HepG2 (cell line): ENCODE data around the gene FCAR.
"Not testable (repeated sequence)": the region's sequence is repeated elsewhere in the genome, so short reads cannot be mapped to it uniquely, and the experiment has no call there.

Experiments
- CEBPB ChIP-seq: IDR thresholded peaks from 2 replicates; pipeline ENCODE4 v1.6.1; 2011; ENCODE audit warnings: low read depth, low read length, improper control_type of control experiment, borderline replicate concordance
- FLYWCH1 ChIP-seq: sonication (generic); formaldehyde crosslinking; IDR thresholded peaks from 2 replicates; pipeline ENCODE4 v1.8.1; 2023; ENCODE audit warnings: mild to moderate bottlenecking, missing genetic modification reagents
- JUN ChIP-seq: sonication (generic); formaldehyde crosslinking; IDR thresholded peaks from 2 replicates; pipeline ENCODE4 v1.4.0; 2020; ENCODE audit warnings: mild to moderate bottlenecking, missing genetic modification reagents
- KLF13 ChIP-seq: sonication (generic); formaldehyde crosslinking; IDR thresholded peaks from 2 replicates; pipeline ENCODE4 v1.4.0; 2020; ENCODE audit warnings: mild to moderate bottlenecking, missing genetic modification reagents
- SP5 ChIP-seq: IDR thresholded peaks from 2 replicates; pipeline ENCODE4 v1.6.1; 2016; ENCODE audit warnings: low read depth, borderline replicate concordance
- TF ChIP-seq, protein P1 (sequence below): sonication (generic); formaldehyde crosslinking; IDR thresholded peaks from 2 replicates; pipeline ENCODE4 v1.5.0; 2020; ENCODE audit warnings: mild to moderate bottlenecking, missing genetic modification reagents, moderate library complexity
- TF ChIP-seq, protein P2 (sequence below): sonication (generic); formaldehyde crosslinking; IDR thresholded peaks from 2 replicates; pipeline ENCODE4 v1.4.0; 2020; ENCODE audit warnings: missing genetic modification reagents
- TF ChIP-seq, protein P3 (sequence below): sonication (generic); formaldehyde crosslinking; IDR thresholded peaks from 2 replicates; pipeline ENCODE4 v1.4.0; 2020; ENCODE audit warnings: missing genetic modification reagents, mild to moderate bottlenecking, borderline replicate concordance
- TF ChIP-seq, protein P4 (sequence below): sonication (generic); formaldehyde crosslinking; conservative IDR thresholded peaks from 2 replicates; pipeline ENCODE4 v1.4.0; 2020; ENCODE audit warnings: missing genetic modification reagents

DNA sequence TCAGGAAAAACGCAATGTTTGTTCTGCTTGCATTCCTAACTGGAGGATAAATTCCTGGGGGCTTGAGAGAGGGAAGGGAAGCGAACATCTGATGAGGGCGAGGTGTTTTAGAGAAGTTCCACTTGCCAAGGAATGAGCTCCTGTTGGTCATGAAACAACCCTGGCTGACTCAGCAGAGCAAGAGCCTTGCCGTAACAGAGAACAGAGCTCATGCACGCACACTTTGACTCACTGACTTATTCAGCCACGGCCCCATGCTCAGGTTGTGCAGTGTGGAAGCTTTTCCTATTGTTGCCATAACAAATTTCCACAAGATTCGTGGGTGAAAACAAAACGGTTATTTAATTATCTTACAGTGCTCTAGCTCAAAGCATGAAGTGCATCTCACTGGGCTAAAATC, 30.9 kb upstream of the FCAR start:
- TF ChIP-seq, protein P1, sequence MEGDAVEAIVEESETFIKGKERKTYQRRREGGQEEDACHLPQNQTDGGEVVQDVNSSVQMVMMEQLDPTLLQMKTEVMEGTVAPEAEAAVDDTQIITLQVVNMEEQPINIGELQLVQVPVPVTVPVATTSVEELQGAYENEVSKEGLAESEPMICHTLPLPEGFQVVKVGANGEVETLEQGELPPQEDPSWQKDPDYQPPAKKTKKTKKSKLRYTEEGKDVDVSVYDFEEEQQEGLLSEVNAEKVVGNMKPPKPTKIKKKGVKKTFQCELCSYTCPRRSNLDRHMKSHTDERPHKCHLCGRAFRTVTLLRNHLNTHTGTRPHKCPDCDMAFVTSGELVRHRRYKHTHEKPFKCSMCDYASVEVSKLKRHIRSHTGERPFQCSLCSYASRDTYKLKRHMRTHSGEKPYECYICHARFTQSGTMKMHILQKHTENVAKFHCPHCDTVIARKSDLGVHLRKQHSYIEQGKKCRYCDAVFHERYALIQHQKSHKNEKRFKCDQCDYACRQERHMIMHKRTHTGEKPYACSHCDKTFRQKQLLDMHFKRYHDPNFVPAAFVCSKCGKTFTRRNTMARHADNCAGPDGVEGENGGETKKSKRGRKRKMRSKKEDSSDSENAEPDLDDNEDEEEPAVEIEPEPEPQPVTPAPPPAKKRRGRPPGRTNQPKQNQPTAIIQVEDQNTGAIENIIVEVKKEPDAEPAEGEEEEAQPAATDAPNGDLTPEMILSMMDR (CRISPR knock-in tag): not testable (repeated sequence)
- not testable (repeated sequence) for TF ChIP-seq CEBPB; KLF13 (CRISPR knock-in tag); SP5 (CRISPR knock-in tag); JUN (CRISPR knock-in tag); FLYWCH1 (CRISPR knock-in tag)
- TF ChIP-seq, protein P2, sequence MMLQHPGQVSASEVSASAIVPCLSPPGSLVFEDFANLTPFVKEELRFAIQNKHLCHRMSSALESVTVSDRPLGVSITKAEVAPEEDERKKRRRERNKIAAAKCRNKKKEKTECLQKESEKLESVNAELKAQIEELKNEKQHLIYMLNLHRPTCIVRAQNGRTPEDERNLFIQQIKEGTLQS (CRISPR knock-in tag): not testable (repeated sequence)
- TF ChIP-seq, protein P3, sequence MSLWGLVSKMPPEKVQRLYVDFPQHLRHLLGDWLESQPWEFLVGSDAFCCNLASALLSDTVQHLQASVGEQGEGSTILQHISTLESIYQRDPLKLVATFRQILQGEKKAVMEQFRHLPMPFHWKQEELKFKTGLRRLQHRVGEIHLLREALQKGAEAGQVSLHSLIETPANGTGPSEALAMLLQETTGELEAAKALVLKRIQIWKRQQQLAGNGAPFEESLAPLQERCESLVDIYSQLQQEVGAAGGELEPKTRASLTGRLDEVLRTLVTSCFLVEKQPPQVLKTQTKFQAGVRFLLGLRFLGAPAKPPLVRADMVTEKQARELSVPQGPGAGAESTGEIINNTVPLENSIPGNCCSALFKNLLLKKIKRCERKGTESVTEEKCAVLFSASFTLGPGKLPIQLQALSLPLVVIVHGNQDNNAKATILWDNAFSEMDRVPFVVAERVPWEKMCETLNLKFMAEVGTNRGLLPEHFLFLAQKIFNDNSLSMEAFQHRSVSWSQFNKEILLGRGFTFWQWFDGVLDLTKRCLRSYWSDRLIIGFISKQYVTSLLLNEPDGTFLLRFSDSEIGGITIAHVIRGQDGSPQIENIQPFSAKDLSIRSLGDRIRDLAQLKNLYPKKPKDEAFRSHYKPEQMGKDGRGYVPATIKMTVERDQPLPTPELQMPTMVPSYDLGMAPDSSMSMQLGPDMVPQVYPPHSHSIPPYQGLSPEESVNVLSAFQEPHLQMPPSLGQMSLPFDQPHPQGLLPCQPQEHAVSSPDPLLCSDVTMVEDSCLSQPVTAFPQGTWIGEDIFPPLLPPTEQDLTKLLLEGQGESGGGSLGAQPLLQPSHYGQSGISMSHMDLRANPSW (CRISPR knock-in tag): not testable (repeated sequence)
- TF ChIP-seq, protein P4, sequence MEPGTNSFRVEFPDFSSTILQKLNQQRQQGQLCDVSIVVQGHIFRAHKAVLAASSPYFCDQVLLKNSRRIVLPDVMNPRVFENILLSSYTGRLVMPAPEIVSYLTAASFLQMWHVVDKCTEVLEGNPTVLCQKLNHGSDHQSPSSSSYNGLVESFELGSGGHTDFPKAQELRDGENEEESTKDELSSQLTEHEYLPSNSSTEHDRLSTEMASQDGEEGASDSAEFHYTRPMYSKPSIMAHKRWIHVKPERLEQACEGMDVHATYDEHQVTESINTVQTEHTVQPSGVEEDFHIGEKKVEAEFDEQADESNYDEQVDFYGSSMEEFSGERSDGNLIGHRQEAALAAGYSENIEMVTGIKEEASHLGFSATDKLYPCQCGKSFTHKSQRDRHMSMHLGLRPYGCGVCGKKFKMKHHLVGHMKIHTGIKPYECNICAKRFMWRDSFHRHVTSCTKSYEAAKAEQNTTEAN: not testable (repeated sequence)
